HCT116 (cell line): ENCODE results near the gene HYCC2. TPM values are rescaled to one million over a fixed set of nuclear protein-coding genes. Genes with fewer than 3 reads are reported as not detected.
"Not testable (repeated sequence)": the region's sequence is repeated elsewhere in the genome, so short reads cannot be mapped to it uniquely, and the experiment has no call there.

Experiments used
- ATAC-seq: fragments of 200-7000 bp; cut with Tn5 transposase; 2 replicates; pipeline ENCODE4 v1.9.1; 2020; ENCODE audit warnings: mild to moderate bottlenecking, moderate library complexity
- BruUV-seq: library from RNA; stranded (reverse); fragments of 400-500 nt; replicated peaks from 2 replicates; lab custom pipeline; 2021; lab: Mats Ljungman, UMichigan
- CTCF ChIA-PET: fragments of 300-600 bp; sonication (Branson Sonifier 250); formaldehyde crosslinking; loops from one replicate; lab custom pipeline; 2021; ENCODE audit warnings: antibody characterized with exemption; lab: Charles Lee
- POLR2A ChIA-PET: fragments of 300-600, 350-600 bp; sonication (Branson Sonifier 250); formaldehyde crosslinking; loops from one replicate; lab custom pipeline; 2021; ENCODE audit warnings: antibody characterized with exemption; lab: Charles Lee
- RAD21 ChIA-PET, 2 experiments: fragments of 300-600 bp; sonication (Branson Sonifier 250); formaldehyde crosslinking; loops; one replicate each; lab custom pipeline; 2023; ENCODE audit warnings: low total read pairs in 2 of 2; ENCODE audit not compliant: uncharacterized antibody in 2 of 2, unreplicated experiment in 2 of 2, low non-redundant PET in 1 of 2; lab: Charles Lee
- DNase-seq: peaks from one replicate; pipeline ENCODE4 v3.0.0-alpha.2; 2010; ENCODE audit warnings: low read depth, low spot score
- H2AFZ ChIP-seq: fragments of 200-600 bp; shearing (Covaris generic), sonication (generic); 2 replicates; pipeline ENCODE4 v1.6.1; 2017; ENCODE audit warnings: low read depth, mixed run types, mixed read lengths, antibody characterized with exemption, low read length; ENCODE audit not compliant: poor library complexity, severe bottlenecking
- H3K27ac ChIP-seq: 2 replicates; pipeline ENCODE4 v1.5.1; 2012; ENCODE audit warnings: low read depth, low read length
- H3K27me3 ChIP-seq: fragments of 200-600 bp; sonication (generic); 2 replicates; pipeline ENCODE4 v1.6.1; 2016; ENCODE audit warnings: mixed run types, low read length, mixed read lengths; ENCODE audit not compliant: insufficient read depth
- H3K36me3 ChIP-seq, 2 experiments: fragments of 200-500 bp in 1 of 2; fragments of 200-600 bp in 1 of 2; sonication (Bioruptor generic) in 1 of 2; sonication (generic) in 1 of 2; 2 replicates each; pipeline versions ENCODE4 v1.5.1 to v1.6.1; 2014 to 2016; ENCODE audit warnings: low read length in 2 of 2, inconsistent platforms in 1 of 2, mixed read lengths in 1 of 2, mixed run types in 1 of 2; ENCODE audit not compliant: insufficient read depth in 2 of 2, control insufficient read depth in 1 of 2
- H3K4me1 ChIP-seq, 2 experiments: fragments of 200-600 bp in 1 of 2; sonication (generic) in 1 of 2; 2 replicates each; pipeline versions ENCODE4 v1.5.1 to v1.6.1; 2012 to 2017; ENCODE audit warnings: low read length in 2 of 2, inconsistent platforms in 1 of 2, mild to moderate bottlenecking in 1 of 2, mixed read lengths in 1 of 2, mixed run types in 1 of 2, moderate library complexity in 1 of 2; ENCODE audit not compliant: insufficient read depth in 2 of 2, control insufficient read depth in 1 of 2
- H3K4me2 ChIP-seq: fragments of 200-600 bp; sonication (generic); 2 replicates; pipeline ENCODE4 v1.6.1; 2017; ENCODE audit warnings: mixed run types, low read length, mixed read lengths
- H3K4me3 ChIP-seq, 2 experiments: fragments of 200-600 bp in 1 of 2; sonication (generic) in 1 of 2; replicated peaks in 1 of 2; 2 replicates each; pipeline ENCODE4 v1.5.1; 2011 to 2016; ENCODE audit warnings: low read length in 2 of 2, control low read depth in 1 of 2, low read depth in 1 of 2, mild to moderate bottlenecking in 1 of 2, mixed read lengths in 1 of 2, mixed run types in 1 of 2
- H3K79me2 ChIP-seq: fragments of 200-600 bp; sonication (generic); 2 replicates; pipeline ENCODE4 v1.6.1; 2017; ENCODE audit warnings: mild to moderate bottlenecking, mixed run types, low read length, moderate library complexity, mixed read lengths; ENCODE audit not compliant: insufficient read depth
- H3K9ac ChIP-seq: fragments of 200-600 bp; sonication (generic); 2 replicates; pipeline ENCODE4 v1.6.1; 2016; ENCODE audit warnings: low read length, mixed read lengths
- H3K9me2 ChIP-seq: fragments of 200-600 bp; sonication (generic), shearing (Covaris generic); 2 replicates; pipeline ENCODE4 v1.6.1; 2017; ENCODE audit warnings: mixed run types, mild to moderate bottlenecking, moderate library complexity; ENCODE audit not compliant: insufficient read depth
- H3K9me3 ChIP-seq, 2 experiments: fragments of 200-500 bp in 1 of 2; fragments of 200-600 bp in 1 of 2; sonication (Bioruptor generic) in 1 of 2; sonication (generic) in 1 of 2; 2 replicates each; pipeline ENCODE4 v1.6.1; 2014 to 2017; ENCODE audit warnings: low read length in 2 of 2, mixed read lengths in 2 of 2, inconsistent platforms in 1 of 2, low read depth in 1 of 2, mild to moderate bottlenecking in 1 of 2, mixed run types in 1 of 2, moderate library complexity in 1 of 2; ENCODE audit not compliant: control insufficient read depth in 1 of 2, insufficient read depth in 1 of 2
- H4K20me1 ChIP-seq: fragments of 200-600 bp; sonication (generic), shearing (Covaris generic); 2 replicates; pipeline ENCODE4 v1.6.1; 2017; ENCODE audit warnings: mixed run types, mild to moderate bottlenecking, moderate library complexity; ENCODE audit not compliant: insufficient read depth
- ELF1 ChIP-seq: IDR thresholded peaks from 2 replicates; pipeline ENCODE4 v1.6.1; 2012; ENCODE audit warnings: low read depth, borderline replicate concordance
- EZH2 ChIP-seq: fragments of 200-600 bp; sonication (generic); IDR thresholded peaks from 2 replicates; pipeline ENCODE4 v1.6.1; 2017; ENCODE audit warnings: antibody characterized with exemption, mixed run types
- EZH2phosphoT487 ChIP-seq: fragments of 200-600 bp; IDR thresholded peaks from 2 replicates; pipeline ENCODE4 v1.6.1; 2018; ENCODE audit warnings: antibody characterized with exemption, borderline replicate concordance
- FOSL1 ChIP-seq: IDR thresholded peaks from 2 replicates; pipeline ENCODE4 v1.6.1; 2012; ENCODE audit warnings: low read depth
- JUND ChIP-seq: IDR thresholded peaks from 2 replicates; pipeline ENCODE4 v1.6.1; 2012
- POLR2A ChIP-seq: IDR thresholded peaks from 2 replicates; pipeline ENCODE4 v1.7.0; 2011; ENCODE audit warnings: borderline replicate concordance; ENCODE audit not compliant: insufficient read depth, insufficient read length; ENCODE audit errors: extremely low read depth
- RAD21 ChIP-seq: IDR thresholded peaks from 2 replicates; pipeline ENCODE4 v1.6.1; 2012; ENCODE audit warnings: low read depth, mild to moderate bottlenecking
- SIN3A ChIP-seq: IDR thresholded peaks from 2 replicates; pipeline ENCODE4 v1.6.1; 2012; ENCODE audit warnings: low read depth
- SP1 ChIP-seq: IDR thresholded peaks from 2 replicates; pipeline ENCODE4 v1.6.1; 2012; ENCODE audit warnings: low read depth
- SRF ChIP-seq: IDR thresholded peaks from 2 replicates; pipeline ENCODE4 v1.6.1; 2012; ENCODE audit warnings: low read depth
- TCF7L2 ChIP-seq: IDR thresholded peaks from 2 replicates; pipeline ENCODE4 v1.7.0; 2011; ENCODE audit warnings: borderline replicate concordance, inconsistent platforms; ENCODE audit not compliant: insufficient read depth, insufficient read length; ENCODE audit errors: extremely low read depth
- YY1 ChIP-seq: IDR thresholded peaks from 2 replicates; pipeline ENCODE4 v1.6.1; 2011; ENCODE audit warnings: low read length, low read depth, moderate library complexity, mild to moderate bottlenecking; ENCODE audit not compliant: insufficient replicate concordance; ENCODE audit errors: extremely low read depth
- ZNF274 ChIP-seq: fragments of 200-500 bp; sonication (Bioruptor generic); IDR thresholded peaks from 2 replicates; pipeline ENCODE4 v1.6.1; 2014; ENCODE audit warnings: mild to moderate bottlenecking, low read depth, low read length, inconsistent platforms
- intact Hi-C: fragments of 100-400 bp; cut with micrococcal nuclease; formaldehyde crosslinking; loops from 2 replicates; pipeline ENCODE4 v1.10.0; 2022
- total RNA-seq: library from RNA; stranded (reverse); gene quantifications from one replicate; pipeline ENCODE4 v1.2.1, GENCODE V29; 2021; ENCODE audit not compliant: unreplicated experiment
- TF ChIP-seq, protein P1 (sequence below), 3 experiments: fragments of 200-600 bp in 1 of 3; sonication (generic) in 1 of 3; IDR thresholded peaks in 2 of 3; conservative IDR thresholded peaks in 1 of 3; 2 replicates each; pipeline ENCODE4 v1.5.1; 2012 to 2017; ENCODE audit warnings: low read depth in 2 of 3, low read length in 2 of 3, antibody characterized with exemption in 1 of 3, borderline replicate concordance in 1 of 3, control low read depth in 1 of 3, mild to moderate bottlenecking in 1 of 3, mixed read lengths in 1 of 3, mixed run types in 1 of 3, moderate library complexity in 1 of 3; ENCODE audit not compliant: insufficient read depth in 1 of 3
- TF ChIP-seq, protein P2 (sequence below): IDR thresholded peaks from 2 replicates; pipeline ENCODE4 v1.6.1; 2012
- TF ChIP-seq, protein P3 (sequence below): IDR thresholded peaks from 2 replicates; pipeline ENCODE4 v1.6.1; 2012; ENCODE audit warnings: low read depth

Gene HYCC2
- total RNA-seq, 1 experiment from 2014 or later = 9.9 TPM

DNA sequence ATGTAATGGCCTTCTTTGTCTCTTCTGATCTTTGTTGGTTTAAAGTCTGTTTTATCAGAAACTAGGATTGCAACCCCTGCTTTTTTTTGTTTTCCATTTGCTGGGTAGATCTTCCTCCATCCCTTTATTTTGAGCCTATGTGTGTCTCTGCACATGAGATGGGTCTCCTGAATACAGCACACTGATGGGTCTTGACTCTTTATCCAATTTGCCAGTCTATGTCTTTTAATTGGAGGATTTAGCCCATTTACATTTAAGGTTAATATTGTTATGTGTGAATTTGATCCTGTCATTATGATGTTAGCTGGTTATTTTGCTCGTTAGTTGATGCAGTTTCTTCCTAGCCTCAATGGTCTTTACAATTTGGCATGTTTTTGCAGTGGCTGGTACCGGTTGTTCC is 37.1 kb downstream of the HYCC2 start:
- intact Hi-C loops, BruUV-seq, H3K36me3 ChIP-seq, H3K79me2 ChIP-seq, H2AFZ ChIP-seq, POLR2A ChIA-PET, H3K9me3 ChIP-seq, CTCF ChIA-PET, H3K4me2 ChIP-seq, ATAC-seq, H4K20me1 ChIP-seq, H3K4me1 ChIP-seq, RAD21 ChIA-PET, H3K27me3 ChIP-seq, DNase-seq, H3K4me3 ChIP-seq, H3K9me2 ChIP-seq, H3K27ac ChIP-seq, H3K9ac ChIP-seq: not testable (repeated sequence)

DNA sequence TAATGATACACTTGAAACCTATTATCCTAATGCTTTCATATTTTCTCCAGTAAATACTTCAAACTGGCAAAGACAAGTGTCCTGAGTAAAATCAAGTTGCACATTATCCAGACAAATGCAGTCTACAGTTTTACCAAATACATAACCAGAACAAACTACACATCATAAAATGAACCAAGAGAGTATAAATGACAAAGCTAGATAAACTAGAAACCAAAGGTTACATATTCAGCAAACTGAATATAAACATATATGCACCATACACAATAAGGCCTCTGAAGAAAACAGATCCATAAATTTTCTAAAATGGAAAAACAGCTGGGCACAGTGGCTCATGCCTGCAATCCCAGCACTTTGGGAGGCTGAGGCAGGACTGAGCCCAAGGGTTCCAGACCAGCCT is 47.0 kb downstream of the HYCC2 start:
- DNase-seq = no peak
- POLR2A ChIA-PET = no interaction called here

More for the DNA sequence above, 47.0 kb downstream of the HYCC2 start:
- Histone ChIP-seq H2AFZ (no peak overlapping the region), H3K4me1 (no peaks in the 10 kb centered on the region), H3K9ac (no peak overlapping the region), H3K4me3 (no peak overlapping the region), H3K9me3 (no peaks in the 10 kb centered on the region), H3K9me2 (no peaks in the 10 kb centered on the region)
- intact Hi-C loops = no loop called here
- TF ChIP-seq SP1 (no peak), YY1 (no peak), ELF1 (no peak), JUND (no peak), ZNF274 (no peak), RAD21 (no peak), EZH2phosphoT487 (no peak), TCF7L2 (no peak), EZH2 (no peak), POLR2A (no peak), SRF (no peak), SIN3A (no peak), FOSL1 (no peak)
- TF ChIP-seq, protein P1, sequence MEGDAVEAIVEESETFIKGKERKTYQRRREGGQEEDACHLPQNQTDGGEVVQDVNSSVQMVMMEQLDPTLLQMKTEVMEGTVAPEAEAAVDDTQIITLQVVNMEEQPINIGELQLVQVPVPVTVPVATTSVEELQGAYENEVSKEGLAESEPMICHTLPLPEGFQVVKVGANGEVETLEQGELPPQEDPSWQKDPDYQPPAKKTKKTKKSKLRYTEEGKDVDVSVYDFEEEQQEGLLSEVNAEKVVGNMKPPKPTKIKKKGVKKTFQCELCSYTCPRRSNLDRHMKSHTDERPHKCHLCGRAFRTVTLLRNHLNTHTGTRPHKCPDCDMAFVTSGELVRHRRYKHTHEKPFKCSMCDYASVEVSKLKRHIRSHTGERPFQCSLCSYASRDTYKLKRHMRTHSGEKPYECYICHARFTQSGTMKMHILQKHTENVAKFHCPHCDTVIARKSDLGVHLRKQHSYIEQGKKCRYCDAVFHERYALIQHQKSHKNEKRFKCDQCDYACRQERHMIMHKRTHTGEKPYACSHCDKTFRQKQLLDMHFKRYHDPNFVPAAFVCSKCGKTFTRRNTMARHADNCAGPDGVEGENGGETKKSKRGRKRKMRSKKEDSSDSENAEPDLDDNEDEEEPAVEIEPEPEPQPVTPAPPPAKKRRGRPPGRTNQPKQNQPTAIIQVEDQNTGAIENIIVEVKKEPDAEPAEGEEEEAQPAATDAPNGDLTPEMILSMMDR (IDR thresholded peaks at IDR 0.05 in 2 of 3, conservative IDR thresholded peaks at IDR 0.05 in 1 of 3; ENCODE audit: borderline replicate concordance in 1 of 3, insufficient read depth in 1 of 3, low read depth in 2 of 3, low read length in 2 of 3) = no peak
- TF ChIP-seq, protein P2, sequence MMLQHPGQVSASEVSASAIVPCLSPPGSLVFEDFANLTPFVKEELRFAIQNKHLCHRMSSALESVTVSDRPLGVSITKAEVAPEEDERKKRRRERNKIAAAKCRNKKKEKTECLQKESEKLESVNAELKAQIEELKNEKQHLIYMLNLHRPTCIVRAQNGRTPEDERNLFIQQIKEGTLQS = no peak
- TF ChIP-seq, protein P3, sequence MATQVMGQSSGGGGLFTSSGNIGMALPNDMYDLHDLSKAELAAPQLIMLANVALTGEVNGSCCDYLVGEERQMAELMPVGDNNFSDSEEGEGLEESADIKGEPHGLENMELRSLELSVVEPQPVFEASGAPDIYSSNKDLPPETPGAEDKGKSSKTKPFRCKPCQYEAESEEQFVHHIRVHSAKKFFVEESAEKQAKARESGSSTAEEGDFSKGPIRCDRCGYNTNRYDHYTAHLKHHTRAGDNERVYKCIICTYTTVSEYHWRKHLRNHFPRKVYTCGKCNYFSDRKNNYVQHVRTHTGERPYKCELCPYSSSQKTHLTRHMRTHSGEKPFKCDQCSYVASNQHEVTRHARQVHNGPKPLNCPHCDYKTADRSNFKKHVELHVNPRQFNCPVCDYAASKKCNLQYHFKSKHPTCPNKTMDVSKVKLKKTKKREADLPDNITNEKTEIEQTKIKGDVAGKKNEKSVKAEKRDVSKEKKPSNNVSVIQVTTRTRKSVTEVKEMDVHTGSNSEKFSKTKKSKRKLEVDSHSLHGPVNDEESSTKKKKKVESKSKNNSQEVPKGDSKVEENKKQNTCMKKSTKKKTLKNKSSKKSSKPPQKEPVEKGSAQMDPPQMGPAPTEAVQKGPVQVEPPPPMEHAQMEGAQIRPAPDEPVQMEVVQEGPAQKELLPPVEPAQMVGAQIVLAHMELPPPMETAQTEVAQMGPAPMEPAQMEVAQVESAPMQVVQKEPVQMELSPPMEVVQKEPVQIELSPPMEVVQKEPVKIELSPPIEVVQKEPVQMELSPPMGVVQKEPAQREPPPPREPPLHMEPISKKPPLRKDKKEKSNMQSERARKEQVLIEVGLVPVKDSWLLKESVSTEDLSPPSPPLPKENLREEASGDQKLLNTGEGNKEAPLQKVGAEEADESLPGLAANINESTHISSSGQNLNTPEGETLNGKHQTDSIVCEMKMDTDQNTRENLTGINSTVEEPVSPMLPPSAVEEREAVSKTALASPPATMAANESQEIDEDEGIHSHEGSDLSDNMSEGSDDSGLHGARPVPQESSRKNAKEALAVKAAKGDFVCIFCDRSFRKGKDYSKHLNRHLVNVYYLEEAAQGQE = no peak
- TF ChIP-seq, all 23 proteins: peak for 0
- H3K36me3 ChIP-seq = no peaks in the 10 kb centered on the region
- ChIA-PET CTCF (no interaction called here), RAD21 (no interaction called here)
- H4K20me1 ChIP-seq = no peaks in the 10 kb centered on the region
- BruUV-seq = no TSS peak
- peaks cover 7% of the 10 kb centered on the region for H3K79me2 ChIP-seq
- ATAC-seq = no peak
- H3K4me2 ChIP-seq = no peak overlapping the region
- H3K27me3 ChIP-seq = no peaks in the 10 kb centered on the region
- H3K27ac ChIP-seq = no peak overlapping the region
